Heart right ventricle (tissue), 16 donors: ENCODE results near the gene UACA. TPM values are rescaled to one million over a fixed set of nuclear protein-coding genes. Genes with fewer than 3 reads are reported as not detected.
"Not testable (repeated sequence)": the region's sequence is repeated elsewhere in the genome, so short reads cannot be mapped to it uniquely, and the experiment has no call there.

Experiments
- ATAC-seq, 8 donors: fragments of 200-7000 bp; cut with Tn5 transposase; one replicate each; pipeline ENCODE4 v1.9.1; 2020; ENCODE audit warnings: mild to moderate bottlenecking in 8 of 8, moderate library complexity in 8 of 8, moderate number of reproducible peaks in 1 of 8
- DNase-seq, 2 donors: peaks; one replicate each; pipeline ENCODE4 v3.0.0-alpha.2; 2020
- H3K27ac ChIP-seq, 10 donors: fragments of 200-600 bp; sonication (generic) in 2 of 10; one replicate each; pipeline versions ENCODE4 v1.5.0 to v1.8.0; 2020 to 2022; ENCODE audit warnings: mild to moderate bottlenecking in 3 of 10
- H3K27me3 ChIP-seq, 7 donors: fragments of 200-600 bp; one replicate each; pipeline ENCODE4 v1.8.0; 2021 to 2022; ENCODE audit warnings: mild to moderate bottlenecking in 2 of 7
- H3K36me3 ChIP-seq, 9 donors: fragments of 200-600 bp; sonication (generic) in 1 of 9; one replicate each; pipeline versions ENCODE4 v1.5.0 to v1.8.0; 2020 to 2022; ENCODE audit warnings: mild to moderate bottlenecking in 2 of 9
- H3K4me1 ChIP-seq, 9 donors: fragments of 200-600 bp; sonication (generic) in 1 of 9; one replicate each; pipeline versions ENCODE4 v1.5.0 to v1.8.0; 2020 to 2022; ENCODE audit warnings: mild to moderate bottlenecking in 4 of 9
- H3K4me3 ChIP-seq, 10 donors: fragments of 200-600 bp; sonication (generic) in 2 of 10; one replicate each; pipeline versions ENCODE4 v1.5.0 to v1.8.0; 2020 to 2022; ENCODE audit warnings: mild to moderate bottlenecking in 7 of 10, moderate library complexity in 2 of 10
- H3K9me3 ChIP-seq, 11 donors: fragments of 200-600 bp in 10 of 11; sonication (generic) in 2 of 11; one replicate each; pipeline versions ENCODE4 v1.5.0 to v1.8.0; 2013 to 2022; ENCODE audit warnings: mild to moderate bottlenecking in 2 of 11, control low read depth in 1 of 11, moderate library complexity in 1 of 11
- CTCF ChIP-seq, 9 donors: fragments of 200-600 bp; sonication (generic) in 2 of 9; IDR thresholded peaks; one replicate each; pipeline versions ENCODE4 v1.5.0 to v1.8.0; 2021 to 2022; ENCODE audit warnings: antibody characterized with exemption in 9 of 9, mild to moderate bottlenecking in 5 of 9, moderate library complexity in 1 of 9
- WGBS, 2 donors: extraction: QIAGEN DNeasy Blood & Tissue Kit; methylation state at CpG; one replicate each; pipeline ENCODE4 v1.1.7; 2013; ENCODE audit warnings: inconsistent platforms in 1 of 2; 5-methylcytosine and 5-hydroxymethylcytosine counted together
- intact Hi-C, 10 donors: fragments of 100-400 bp; cut with DNase I; formaldehyde crosslinking; loops; one replicate each; pipeline versions ENCODE4 v1.11.1 to v1.14.2; 2022
- polyA plus RNA-seq, 2 donors: library from polyadenylated mRNA; stranded (reverse); fragments of 200-250 nt; gene quantifications; one replicate each; pipeline ENCODE4 v1.2.3, GENCODE V29; 2013
- total RNA-seq, 10 donors: library from RNA; stranded (reverse); fragmentation: NEBNext Ultra II Directional in 3 of 10; extraction: Animal tissue kit (Norgen Biotek cat#: 25700) in 3 of 10; gene quantifications; one replicate each; pipeline versions ENCODE4 v1.2.1 to v1.2.4, GENCODE V29; 2021 to 2023
- donor health status: Arrhythmogenic right ventricular cardiomyopathy.
- donor health status: ischemic (EF 13 %, LVEDD 7.1; RV severe dilation, severe dysfunction).
- donor health status: healthy with polysubstance abuse.
- donor health status: DM: no; HTN: yes; CAD: no.
- donor health status: DM: no; HTN: no; CAD: no.
- donor health status: ischemic (EF 25% LVEDD 6.9; RV normal size, moderate dysfunction).
- donor health status: ischemic (EF 25% LVEDD 5.7; RV mildly dilated, moderate dysfunction).
- donor health status: healthy.
- donor health status: DM: yes; HTN: yes; CAD: no.
- donor health status: Ischemic cardiomyopathy.
- donor health status: ischemic (EF 35%, LVEDD 5.7; RV mildly dilated, moderate dysfunction).
- donor health status: nonischemic (EF 11% LVEDD 7.7; RV severe dilation, severe dysfunction).
- donor health status: DM: yes; HTN: yes; CAD: no.
- donor health status: PGD.
- donor health status: ischemic (EF 29% LVEDD 5.4; RV normal size, mild dysfunction).
- donor health status: nonischemic (EF 23%, LVEDD 6.1; RV moderate dilation, normal function).

UACA gene
- total and polyA plus RNA-seq, 12 donors, result 14.2 to 75.4 (median 47.1) TPM

DNA sequence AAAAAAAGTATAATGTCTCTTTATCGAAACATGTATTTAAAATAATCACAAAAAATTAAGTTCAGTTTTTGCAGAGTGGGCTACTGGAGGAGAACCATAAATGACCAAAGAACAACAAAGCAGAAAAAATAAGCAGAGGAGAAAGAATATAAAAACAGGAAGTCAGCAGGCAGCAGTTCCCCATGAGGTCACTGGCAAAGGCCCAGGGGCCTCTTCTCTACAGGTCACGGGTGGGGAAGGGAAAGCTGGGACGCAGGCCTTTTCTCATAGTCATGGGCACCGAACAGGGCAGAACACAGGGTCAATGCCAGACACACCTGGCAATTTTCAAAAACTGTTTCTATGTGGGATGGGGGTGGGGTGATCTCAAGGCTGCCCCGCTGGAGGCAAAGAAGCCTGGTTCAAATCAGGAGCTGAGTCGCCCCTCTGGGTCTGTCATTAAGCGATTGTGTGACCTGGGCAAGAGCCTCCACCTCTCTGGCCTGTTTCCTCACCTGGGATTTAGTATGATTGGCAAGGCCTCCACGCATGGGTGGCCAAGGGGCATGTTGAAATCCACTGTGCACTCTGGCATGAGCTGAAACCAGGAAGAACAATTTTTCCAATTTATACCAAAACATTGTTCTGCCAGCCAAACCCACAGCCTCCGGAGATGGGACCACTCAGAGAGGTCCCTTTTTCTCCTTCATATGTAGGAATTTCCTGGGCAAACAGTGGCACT, 43.8 kb upstream of the UACA start:
- Histone ChIP-seq H3K27me3 (no peaks in the 10 kb centered on the region), H3K36me3 (no peaks in the 10 kb centered on the region), H3K27ac (peak overlapping the region in 5 of 10 donors; percentile 14 to 74 (median 50)), H3K4me3 (no peak overlapping the region), H3K4me1 (peaks cover 0 to 38% (median 12%) of the 10 kb centered on the region in 9 donors), H3K9me3 (no peaks in the 10 kb centered on the region)
- intact Hi-C loops, result loop anchor here in 3 of 10 donors (5.0 kb wide), 1 partner anchor 35 kb away; no protein-coding TSS in a partner anchor
- TF ChIP-seq CTCF (IDR thresholded peaks at IDR 0.05), result no peak
- DNase-seq (peak; percentile 49 to 62), ATAC-seq (peak in 6 of 8 donors; percentile 19 to 63 (median 55))
- WGBS, 2 donors, result 73 to 84% methylated on average over 9 of the region's 9 CpGs

DNA sequence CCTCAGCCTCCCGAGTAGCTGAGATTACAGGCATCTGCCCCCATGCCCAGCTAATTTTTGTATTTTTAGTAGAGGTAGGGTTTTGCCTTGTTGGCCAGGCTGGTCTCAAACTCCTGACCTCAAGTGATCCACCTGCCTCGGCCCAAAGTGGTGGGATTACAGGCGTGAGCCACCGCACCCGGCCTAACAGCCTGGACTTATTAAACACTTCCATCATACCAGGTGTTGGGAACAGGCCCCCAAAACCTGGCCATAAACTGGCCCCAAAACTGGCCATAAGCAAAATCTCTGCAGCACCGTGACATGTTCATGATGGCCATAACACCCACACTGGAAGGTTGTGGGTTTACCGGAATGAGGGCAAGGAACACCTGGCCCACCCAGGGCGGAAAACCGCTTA, 41.0 kb upstream of the UACA start:
- 97 to 99% methylated on average over 9 of the region's 9 CpGs for WGBS, 2 donors
- ATAC-seq, H3K36me3 ChIP-seq, H3K27me3 ChIP-seq, DNase-seq, H3K9me3 ChIP-seq, H3K27ac ChIP-seq, intact Hi-C loops, H3K4me3 ChIP-seq: not testable (repeated sequence)
- peaks cover 0 to 51% (median 24%) of the 10 kb centered on the region in 9 donors for H3K4me1 ChIP-seq

DNA sequence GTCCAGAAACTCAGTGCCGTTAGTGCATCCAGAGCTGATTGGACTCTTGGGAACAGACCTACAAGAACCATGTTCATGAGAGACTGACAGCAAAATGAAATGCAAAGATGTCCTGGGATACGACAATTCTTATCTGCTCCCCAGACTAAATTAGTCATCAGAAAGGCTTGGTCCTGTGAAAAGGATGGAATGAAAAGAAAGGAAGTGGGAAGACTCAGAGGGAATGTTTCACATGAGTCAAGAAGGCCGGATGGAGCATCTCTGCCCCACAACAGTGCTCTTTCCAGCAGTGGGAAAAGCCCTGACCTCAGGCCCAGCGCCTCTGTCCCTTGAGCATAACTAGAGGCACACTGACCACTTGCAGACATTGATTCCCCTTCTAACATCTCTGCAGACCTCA, 39.3 kb upstream of the UACA start:
- no peak for TF ChIP-seq CTCF (IDR thresholded peaks at IDR 0.05)
- DNase-seq (peak in 1 of 2 donors; percentile 34), ATAC-seq (peak in 5 of 8 donors; percentile 31 to 76 (median 44))
- Histone ChIP-seq H3K4me3 (no peak overlapping the region), H3K36me3 (no peaks in the 10 kb centered on the region), H3K27me3 (no peaks in the 10 kb centered on the region), H3K27ac (peak overlapping the region in 5 of 10 donors; percentile 6 to 69 (median 48)), H3K4me1 (peaks cover 0 to 48% (median 24%) of the 10 kb centered on the region in 9 donors), H3K9me3 (no peaks in the 10 kb centered on the region)
- 71 to 85% methylated on average over 4 of the region's 4 CpGs for WGBS, 2 donors
- intact Hi-C loops, result no loop called here

DNA sequence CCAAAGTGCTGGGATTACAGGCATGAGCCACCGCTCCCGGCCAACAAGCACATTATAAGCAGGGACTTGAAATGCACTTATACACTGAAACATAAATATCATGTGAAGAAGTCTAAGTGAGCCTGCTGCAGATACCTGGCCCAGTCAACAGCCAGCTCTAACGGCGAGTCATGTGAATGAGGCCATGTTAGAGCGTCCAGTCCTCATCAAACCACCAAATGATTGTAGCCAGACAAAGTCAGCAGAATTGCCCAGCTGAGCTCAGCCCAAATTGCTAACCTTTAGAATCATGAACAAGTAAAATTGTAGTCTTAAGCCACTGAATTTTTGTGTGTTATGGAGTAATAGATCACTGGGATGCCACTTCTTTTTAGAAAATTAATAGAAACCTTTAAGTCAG, 37.8 kb upstream of the UACA start:
- no peak for TF ChIP-seq CTCF (IDR thresholded peaks at IDR 0.05)
- Histone ChIP-seq H3K9me3 (no peaks in the 10 kb centered on the region), H3K4me1 (peaks cover 0 to 34% (median 18%) of the 10 kb centered on the region in 9 donors), H3K27ac (peak overlapping the region in 5 of 10 donors; percentile 55 to 76 (median 64)), H3K4me3 (no peak overlapping the region), H3K36me3 (no peaks in the 10 kb centered on the region), H3K27me3 (no peaks in the 10 kb centered on the region)
- ATAC-seq (no peak), DNase-seq (no peak)
- intact Hi-C loops, result loop anchor here in 1 of 10 donors (2.0 kb wide), 1 partner anchor 38 kb away; the partner anchor contains the start of gene UACA
- WGBS, 2 donors, result 93 to 94% methylated on average over 5 of the region's 5 CpGs
